SU-DHL-6 (cell line): ENCODE data around the gene MAB21L1.

Experiments
- H2AFZ ChIP-seq: fragments of 200-600 bp; sonication (generic); 2 replicates; pipeline ENCODE4 v1.6.1; 2014; ENCODE audit warnings: low read depth, mild to moderate bottlenecking, moderate library complexity, mixed read lengths, antibody characterized with exemption, low read length; ENCODE audit not compliant: severe bottlenecking
- H3F3A ChIP-seq: fragments of 200-600 bp; shearing (Covaris generic); 2 replicates; pipeline ENCODE4 v1.6.0; 2016; ENCODE audit warnings: antibody characterized with exemption, mild to moderate bottlenecking; ENCODE audit not compliant: insufficient read depth
- H3K27ac ChIP-seq: fragments of 200-600 bp; sonication (generic); 2 replicates; pipeline ENCODE4 v1.5.1; 2016; ENCODE audit warnings: low read depth, mild to moderate bottlenecking, low read length, moderate library complexity, mixed read lengths
- H3K27me3 ChIP-seq: fragments of 200-600 bp; sonication (generic), shearing (Covaris generic); 2 replicates; pipeline ENCODE4 v1.6.0; 2014; ENCODE audit warnings: mild to moderate bottlenecking, low read length
- H3K36me3 ChIP-seq: fragments of 200-600 bp; sonication (generic); 2 replicates; pipeline ENCODE4 v1.6.1; 2014; ENCODE audit warnings: mild to moderate bottlenecking, low read length, mixed read lengths
- H3K4me2 ChIP-seq: fragments of 300-600, 200-600 bp; shearing (Covaris generic), sonication (generic); 2 replicates; pipeline ENCODE4 v1.6.0; 2014; ENCODE audit warnings: low read length, low read depth, mild to moderate bottlenecking; ENCODE audit not compliant: poor library complexity, severe bottlenecking
- H3K4me3 ChIP-seq: fragments of 200-600 bp; sonication (generic); 2 replicates; pipeline ENCODE4 v1.5.1; 2014; ENCODE audit warnings: antibody characterized with exemption, low read length, mild to moderate bottlenecking, mixed read lengths; ENCODE audit not compliant: insufficient read depth, poor library complexity, severe bottlenecking
- H3K79me2 ChIP-seq: fragments of 200-600 bp; sonication (generic); 2 replicates; pipeline ENCODE4 v1.6.1; 2014; ENCODE audit warnings: mild to moderate bottlenecking, low read length, moderate library complexity; ENCODE audit not compliant: insufficient read depth
- H3K9ac ChIP-seq: fragments of 200-600 bp; sonication (generic); 2 replicates; pipeline ENCODE4 v1.7.0; 2014; ENCODE audit warnings: mild to moderate bottlenecking, low read length
- H3K9me2 ChIP-seq: fragments of 200-600 bp; sonication (generic); replicated peaks from 2 replicates; pipeline ENCODE4 v1.6.1; 2014; ENCODE audit warnings: low read length; ENCODE audit not compliant: insufficient read depth
- H3K9me3 ChIP-seq: fragments of 200-600 bp; sonication (generic); 2 replicates; pipeline ENCODE4 v1.6.1; 2014; ENCODE audit warnings: low read length, mixed read lengths; ENCODE audit not compliant: insufficient read depth
- H4K20me1 ChIP-seq: fragments of 200-600 bp; sonication (generic); 2 replicates; pipeline ENCODE4 v1.6.1; 2014; ENCODE audit warnings: low read depth, mild to moderate bottlenecking, antibody characterized with exemption, low read length, moderate library complexity, mixed read lengths
- CTCF ChIP-seq: fragments of 200-600 bp; sonication (generic); IDR thresholded peaks from one replicate; pipeline ENCODE4 v1.5.1; 2017; ENCODE audit warnings: antibody characterized with exemption, mild to moderate bottlenecking, low read length, moderate library complexity; ENCODE audit not compliant: insufficient read depth, poor library complexity, severe bottlenecking
- EZH2phosphoT487 ChIP-seq: fragments of 200-600 bp; sonication (generic), shearing (Covaris generic); conservative IDR thresholded peaks from 2 replicates; pipeline ENCODE4 v1.6.1; 2018; ENCODE audit warnings: mild to moderate bottlenecking, antibody characterized with exemption, low read length, moderate library complexity, mixed read lengths

The MAB21L1 gene

GRCh38 chr13:35477386-35477946 is 977 bp upstream of the MAB21L1 start:
- Histone ChIP-seq H3F3A (peaks cover 8% of the 10 kb centered on the region; the same call in 1 of the 2 replicates), H3K36me3 (no peaks in the 10 kb centered on the region), H4K20me1 (no peaks in the 10 kb centered on the region), H2AFZ (no peak overlapping the region), H3K4me2 (peak overlapping the region; percentile 63), H3K9ac (peak overlapping the region; percentile 69), H3K27ac (peak overlapping the region; percentile 75), H3K79me2 (peaks cover 13% of the 10 kb centered on the region; the same call in 1 of the 2 replicates), H3K27me3 (no peaks in the 10 kb centered on the region), H3K9me2 (no peaks in the 10 kb centered on the region), H3K9me3 (no peaks in the 10 kb centered on the region), H3K4me3 (peak overlapping the region; percentile 66)
- TF ChIP-seq EZH2phosphoT487 (no peak), CTCF (no peak)

GRCh38 chr13:35475212-35475959 is 1.1 kb downstream of the MAB21L1 start:
- H3K79me2 ChIP-seq = peaks cover 13% of the 10 kb centered on the region; the same call in 1 of the 2 replicates
- H3K4me3 ChIP-seq = peak overlapping the region; percentile 66
- H3K27me3 ChIP-seq = no peaks in the 10 kb centered on the region
- no peaks in the 10 kb centered on the region for H3K9me3 ChIP-seq
- peaks cover 5% of the 10 kb centered on the region; the same call in 1 of the 2 replicates for H3F3A ChIP-seq
- H4K20me1 ChIP-seq = no peaks in the 10 kb centered on the region
- TF ChIP-seq EZH2phosphoT487 = no peak
- no peak for TF ChIP-seq CTCF
- peak overlapping the region; percentile 63 for H3K4me2 ChIP-seq
- H3K9me2 ChIP-seq = no peaks in the 10 kb centered on the region
- H3K9ac ChIP-seq = peak overlapping the region; percentile 69
- H2AFZ ChIP-seq = peak overlapping the region; percentile 64
- peak overlapping the region; percentile 75 for H3K27ac ChIP-seq
- no peaks in the 10 kb centered on the region for H3K36me3 ChIP-seq

GRCh38 chr13:35474496-35475211 is 1.8 kb downstream of the MAB21L1 start:
- H3K9me3 ChIP-seq = no peaks in the 10 kb centered on the region
- peak overlapping the region; percentile 69 for H3K9ac ChIP-seq
- H3F3A ChIP-seq = peaks cover 4% of the 10 kb centered on the region; the same call in 1 of the 2 replicates
- no peaks in the 10 kb centered on the region for H3K36me3 ChIP-seq
- H3K79me2 ChIP-seq = peaks cover 13% of the 10 kb centered on the region; the same call in 1 of the 2 replicates
- no peaks in the 10 kb centered on the region for H3K9me2 ChIP-seq
- peak overlapping the region; percentile 75 for H3K27ac ChIP-seq
- peak overlapping the region; percentile 64 for H2AFZ ChIP-seq
- TF ChIP-seq CTCF (no peak), EZH2phosphoT487 (no peak)
- peak overlapping the region; percentile 66 for H3K4me3 ChIP-seq
- H3K27me3 ChIP-seq = no peaks in the 10 kb centered on the region
- no peaks in the 10 kb centered on the region for H4K20me1 ChIP-seq
- peak overlapping the region; percentile 63 for H3K4me2 ChIP-seq
